Measurements from ENCODE around the gene SCFD2.

The SCFD2 gene

GRCh38 chr4:53132132-53132891 is 233.5 kb downstream of the SCFD2 start:
- no peak for DNase-seq

GRCh38 chr4:53131562-53131925 is 234.3 kb downstream of the SCFD2 start:
- no peak for DNase-seq

GRCh38 chr4:53130896-53131561 is 234.8 kb downstream of the SCFD2 start:
- DNase-seq: no peak

GRCh38 chr4:53128706-53129357 is 237.0 kb downstream of the SCFD2 start:
- DNase-seq: no peak

GRCh38 chr4:53128231-53128630 is 237.6 kb downstream of the SCFD2 start:
- no peak for DNase-seq

- no peak for DNase-seq
Measured at GRCh38 chr4:53127365-53127764, 238.5 kb downstream of the SCFD2 start.

- DNase-seq: no peak
Measured at GRCh38 chr4:53126099-53126498, 239.8 kb downstream of the SCFD2 start.

GRCh38 chr4:53123819-53124218 is 242.0 kb downstream of the SCFD2 start:
- no peak for DNase-seq

GRCh38 chr4:53123171-53123570 is 242.7 kb downstream of the SCFD2 start:
- DNase-seq: no peak

- DNase-seq: no peak
Measured at GRCh38 chr4:53122280-53123116, 243.4 kb downstream of the SCFD2 start.

GRCh38 chr4:53121264-53121865 is 244.5 kb downstream of the SCFD2 start:
- DNase-seq: no peak

GRCh38 chr4:53120778-53121177 is 245.1 kb downstream of the SCFD2 start:
- DNase-seq: no peak

GRCh38 chr4:53119680-53120079 is 246.2 kb downstream of the SCFD2 start:
- DNase-seq: no peak

- no peak for DNase-seq
Measured at GRCh38 chr4:53118676-53119075, 247.2 kb downstream of the SCFD2 start.

GRCh38 chr4:53116954-53117353 is 248.9 kb downstream of the SCFD2 start:
- DNase-seq: no peak

GRCh38 chr4:53113431-53114225 is 252.2 kb downstream of the SCFD2 start:
- no peak for DNase-seq

- no peak for DNase-seq
Measured at GRCh38 chr4:53105313-53105712, 260.5 kb downstream of the SCFD2 start.

GRCh38 chr4:53103481-53103880 is 262.4 kb downstream of the SCFD2 start:
- DNase-seq: no peak

GRCh38 chr4:53101191-53101581 is 264.7 kb downstream of the SCFD2 start:
- DNase-seq: no peak

GRCh38 chr4:53100501-53101190 is 265.2 kb downstream of the SCFD2 start:
- no peak for DNase-seq

GRCh38 chr4:53098681-53099121 is 267.2 kb downstream of the SCFD2 start:
- no peak for DNase-seq
